Measurements from ENCODE around the gene KDM4C. TPM values are rescaled to one million over a fixed set of nuclear protein-coding genes. Genes with fewer than 3 reads are reported as not detected.

Gene KDM4C
- total RNA-seq, 1 donor from 2014 or later: 63.5 TPM

DNA sequence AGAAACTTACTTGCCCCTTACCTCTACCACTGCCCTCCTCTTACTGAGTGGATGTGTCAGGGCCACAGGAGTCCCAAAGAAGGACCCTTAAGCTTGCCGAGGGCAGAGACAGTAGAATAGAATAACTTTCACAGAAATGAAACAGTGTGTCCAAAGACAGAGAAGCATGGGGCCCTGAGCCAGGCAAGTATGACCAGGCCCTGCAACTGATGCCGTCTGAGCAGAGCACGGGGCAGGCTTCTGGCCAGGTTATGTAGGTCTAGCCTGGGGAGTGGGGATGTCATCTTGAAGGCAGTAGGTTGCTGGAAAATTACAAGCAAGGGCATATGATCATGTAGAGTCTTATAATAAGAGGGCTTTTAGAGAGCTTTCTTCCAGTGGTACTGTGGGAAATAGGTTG, 415.4 kb downstream of the KDM4C start:
- Mint-ChIP-seq H3K27me3 (ENCODE audit: unreplicated experiment) (no peaks in the 10 kb centered on the region), H3K4me1 (ENCODE audit: low read depth, unreplicated experiment) (peaks cover 8% of the 10 kb centered on the region), H3K36me3 (ENCODE audit: unreplicated experiment) (no peaks in the 10 kb centered on the region), H3K9me3 (ENCODE audit: unreplicated experiment) (peaks cover 2% of the 10 kb centered on the region), H3K4me3 (ENCODE audit: unreplicated experiment) (no peak overlapping the region), H3K27ac (ENCODE audit: unreplicated experiment) (no peak overlapping the region)
- TF ChIP-seq, protein P1, sequence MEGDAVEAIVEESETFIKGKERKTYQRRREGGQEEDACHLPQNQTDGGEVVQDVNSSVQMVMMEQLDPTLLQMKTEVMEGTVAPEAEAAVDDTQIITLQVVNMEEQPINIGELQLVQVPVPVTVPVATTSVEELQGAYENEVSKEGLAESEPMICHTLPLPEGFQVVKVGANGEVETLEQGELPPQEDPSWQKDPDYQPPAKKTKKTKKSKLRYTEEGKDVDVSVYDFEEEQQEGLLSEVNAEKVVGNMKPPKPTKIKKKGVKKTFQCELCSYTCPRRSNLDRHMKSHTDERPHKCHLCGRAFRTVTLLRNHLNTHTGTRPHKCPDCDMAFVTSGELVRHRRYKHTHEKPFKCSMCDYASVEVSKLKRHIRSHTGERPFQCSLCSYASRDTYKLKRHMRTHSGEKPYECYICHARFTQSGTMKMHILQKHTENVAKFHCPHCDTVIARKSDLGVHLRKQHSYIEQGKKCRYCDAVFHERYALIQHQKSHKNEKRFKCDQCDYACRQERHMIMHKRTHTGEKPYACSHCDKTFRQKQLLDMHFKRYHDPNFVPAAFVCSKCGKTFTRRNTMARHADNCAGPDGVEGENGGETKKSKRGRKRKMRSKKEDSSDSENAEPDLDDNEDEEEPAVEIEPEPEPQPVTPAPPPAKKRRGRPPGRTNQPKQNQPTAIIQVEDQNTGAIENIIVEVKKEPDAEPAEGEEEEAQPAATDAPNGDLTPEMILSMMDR (IDR thresholded peaks at IDR 0.05; ENCODE audit: partially characterized antibody, unreplicated experiment): no peak
- DNase-seq: no peak

GRCh38 chr9:7174301-7174700, 416.5 kb downstream of the KDM4C start:
- H3K27ac Mint-ChIP-seq (ENCODE audit: unreplicated experiment): no peak overlapping the region
- no peak overlapping the region for H3K4me3 Mint-ChIP-seq (ENCODE audit: unreplicated experiment)
- TF ChIP-seq, protein P1 (IDR thresholded peaks at IDR 0.05; ENCODE audit: partially characterized antibody, unreplicated experiment): no peak
- H3K36me3 Mint-ChIP-seq (ENCODE audit: unreplicated experiment): no peaks in the 10 kb centered on the region
- peaks cover 2% of the 10 kb centered on the region for H3K9me3 Mint-ChIP-seq (ENCODE audit: unreplicated experiment)
- no peak for DNase-seq
- no peaks in the 10 kb centered on the region for H3K27me3 Mint-ChIP-seq (ENCODE audit: unreplicated experiment)
- peaks cover 8% of the 10 kb centered on the region for H3K4me1 Mint-ChIP-seq (ENCODE audit: low read depth, unreplicated experiment)

DNA sequence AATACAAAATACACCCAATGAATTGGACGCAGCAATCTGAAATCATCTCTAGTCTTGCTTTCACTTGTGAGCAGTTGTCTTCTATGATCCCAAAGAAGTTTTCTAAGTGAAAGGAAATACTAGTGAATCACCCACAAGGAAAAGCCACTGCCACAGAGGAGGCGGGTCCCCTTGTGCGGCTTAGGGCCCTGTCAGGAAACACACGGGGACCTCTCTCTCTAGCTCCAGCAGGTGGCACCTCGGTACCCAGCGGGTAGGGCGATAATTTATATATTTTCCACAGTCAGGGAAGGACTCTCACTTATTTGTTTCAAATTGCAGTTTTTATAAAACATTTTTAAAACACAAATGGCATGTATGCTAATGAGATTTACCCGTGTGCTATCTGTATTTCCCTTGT, 417.1 kb downstream of the KDM4C start:
- peaks cover 8% of the 10 kb centered on the region for H3K4me1 Mint-ChIP-seq (ENCODE audit: low read depth, unreplicated experiment)
- peaks cover 2% of the 10 kb centered on the region for H3K9me3 Mint-ChIP-seq (ENCODE audit: unreplicated experiment)
- H3K36me3 Mint-ChIP-seq (ENCODE audit: unreplicated experiment): peaks cover 4% of the 10 kb centered on the region
- no peak overlapping the region for H3K27ac Mint-ChIP-seq (ENCODE audit: unreplicated experiment)
- H3K4me3 Mint-ChIP-seq (ENCODE audit: unreplicated experiment): no peak overlapping the region
- no peak for DNase-seq
- H3K27me3 Mint-ChIP-seq (ENCODE audit: unreplicated experiment): no peaks in the 10 kb centered on the region
- TF ChIP-seq, protein P1 (IDR thresholded peaks at IDR 0.05; ENCODE audit: partially characterized antibody, unreplicated experiment): no peak

GRCh38 chr9:7176561-7176960, 418.8 kb downstream of the KDM4C start:
- Mint-ChIP-seq H3K4me1 (ENCODE audit: low read depth, unreplicated experiment) (peaks cover 4% of the 10 kb centered on the region), H3K9me3 (ENCODE audit: unreplicated experiment) (peaks cover 2% of the 10 kb centered on the region), H3K4me3 (ENCODE audit: unreplicated experiment) (no peak overlapping the region), H3K27ac (ENCODE audit: unreplicated experiment) (no peak overlapping the region), H3K36me3 (ENCODE audit: unreplicated experiment) (peaks cover 9% of the 10 kb centered on the region), H3K27me3 (ENCODE audit: unreplicated experiment) (no peaks in the 10 kb centered on the region)
- TF ChIP-seq, protein P1 (IDR thresholded peaks at IDR 0.05; ENCODE audit: partially characterized antibody, unreplicated experiment): no peak
- DNase-seq: no peak

GRCh38 chr9:7177383-7177782, 419.6 kb downstream of the KDM4C start:
- no peak overlapping the region for H3K27ac Mint-ChIP-seq (ENCODE audit: unreplicated experiment)
- no peaks in the 10 kb centered on the region for H3K4me1 Mint-ChIP-seq (ENCODE audit: low read depth, unreplicated experiment)
- TF ChIP-seq, protein P1 (IDR thresholded peaks at IDR 0.05; ENCODE audit: partially characterized antibody, unreplicated experiment): no peak
- peaks cover 2% of the 10 kb centered on the region for H3K9me3 Mint-ChIP-seq (ENCODE audit: unreplicated experiment)
- DNase-seq: no peak
- H3K36me3 Mint-ChIP-seq (ENCODE audit: unreplicated experiment): peaks cover 11% of the 10 kb centered on the region
- H3K4me3 Mint-ChIP-seq (ENCODE audit: unreplicated experiment): no peak overlapping the region
- H3K27me3 Mint-ChIP-seq (ENCODE audit: unreplicated experiment): no peaks in the 10 kb centered on the region
